Cerebellar cortex (tissue), 1 donor: ENCODE results near the gene TNFAIP8L1.
A peak's percentile ranks its signal among the peaks of the same experiment; 100 is the strongest.
"Not testable (repeated sequence)": the region's sequence is repeated elsewhere in the genome, so short reads cannot be mapped to it uniquely, and the experiment has no call there.

ENCODE experiments used
- DNase-seq: peaks from one replicate; pipeline ENCODE4 v3.0.0-alpha.2; 2015; ENCODE audit warnings: low spot score

TNFAIP8L1 gene

GRCh38 chr19:4638828-4639530 lies at the start of gene TNFAIP8L1:
TNFAIP8L1 (plus strand) TSS chr19:4639516; CDS start chr19:4651870, 12,354 bp downstream.
- peak; percentile 95 for DNase-seq

- DNase-seq, result peak; percentile 44
Measured at GRCh38 chr19:4589579-4590410, 49.5 kb upstream of the TNFAIP8L1 start.

DNA sequence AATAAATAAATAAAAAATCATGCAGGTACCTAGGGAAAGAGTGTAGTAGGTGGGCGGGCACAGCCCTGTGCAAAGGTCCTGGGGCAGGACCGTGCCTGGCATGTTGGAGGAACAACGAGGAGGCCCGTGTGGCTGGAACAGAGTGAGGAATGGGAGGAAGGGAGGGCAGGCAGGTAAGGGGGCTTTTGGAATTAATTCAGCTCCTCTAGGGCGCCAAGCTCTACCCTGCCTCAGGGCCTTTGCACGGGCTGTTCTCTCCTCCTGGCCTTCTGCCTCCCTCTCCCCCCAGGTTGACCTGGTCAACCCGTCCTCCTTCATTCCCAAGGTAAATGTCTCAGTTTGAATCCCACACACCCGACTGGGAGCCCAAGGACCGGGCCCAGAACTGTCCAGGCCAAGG lies 48.8 kb upstream of the TNFAIP8L1 start:
- DNase-seq, result no peak

DNA sequence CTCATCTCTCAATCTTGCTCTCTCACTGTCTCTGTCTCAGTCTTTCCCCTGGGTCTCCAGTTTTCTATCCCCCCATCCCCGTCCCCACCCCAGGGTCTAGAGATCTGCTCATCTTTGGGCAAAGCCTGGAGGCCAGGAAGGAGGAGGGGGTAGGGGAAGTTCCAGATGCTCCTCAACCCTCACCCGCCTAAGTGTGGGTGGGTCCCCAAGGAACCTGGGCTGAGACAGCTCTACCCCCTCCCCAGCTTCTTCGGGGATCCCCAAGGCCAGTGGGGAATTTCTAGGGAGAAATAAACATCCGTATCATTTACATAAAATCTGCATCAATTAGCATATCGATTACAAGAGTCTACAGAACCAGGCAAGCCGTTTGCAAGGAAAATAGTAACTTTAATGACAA lies 48.0 kb upstream of the TNFAIP8L1 start:
- DNase-seq, result no peak

GRCh38 chr19:4592445-4592844 lies 46.9 kb upstream of the TNFAIP8L1 start:
- no peak for DNase-seq

DNA sequence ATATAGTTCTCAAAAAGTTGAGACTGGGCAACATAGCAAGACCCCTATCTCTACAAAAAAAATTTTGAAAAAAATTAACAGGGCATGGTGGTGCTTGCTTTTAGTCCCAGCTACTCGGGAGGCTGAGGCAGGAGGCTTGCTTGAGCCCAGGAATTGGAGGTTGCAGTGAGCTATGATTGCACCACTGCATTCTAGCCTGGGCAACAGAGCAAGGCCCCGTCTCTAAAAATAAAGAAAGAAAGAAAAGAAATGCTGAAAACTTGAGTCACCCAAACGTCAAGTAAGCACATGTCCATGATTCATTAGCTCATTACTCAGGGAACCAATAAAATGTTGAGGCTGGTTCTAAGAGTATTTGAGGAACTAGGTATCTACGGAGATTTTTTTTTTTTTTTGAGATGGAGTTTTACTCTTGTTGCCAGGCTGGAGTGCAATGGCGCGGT lies 45.9 kb upstream of the TNFAIP8L1 start:
- DNase-seq, result no peak

DNA sequence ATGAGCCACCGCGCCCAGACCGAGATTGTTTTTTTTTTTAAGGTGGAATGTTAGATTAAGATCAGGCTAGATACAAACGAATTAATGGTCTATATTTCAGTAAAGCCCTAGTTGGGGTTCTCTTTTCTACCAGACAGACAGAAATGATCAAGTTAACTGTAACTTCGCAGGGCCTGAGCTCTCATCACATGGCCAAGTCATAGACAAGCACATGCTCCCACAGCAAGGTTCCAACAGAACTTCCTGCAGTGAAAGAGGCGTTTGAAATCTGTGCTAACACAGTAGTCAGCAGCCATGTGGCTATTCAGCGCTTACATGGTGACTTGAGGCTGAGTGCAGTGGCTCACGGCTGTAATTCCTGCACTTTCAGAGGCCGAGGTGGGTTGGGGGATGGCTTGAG lies 45.1 kb upstream of the TNFAIP8L1 start:
- DNase-seq, result peak; percentile 59

DNA sequence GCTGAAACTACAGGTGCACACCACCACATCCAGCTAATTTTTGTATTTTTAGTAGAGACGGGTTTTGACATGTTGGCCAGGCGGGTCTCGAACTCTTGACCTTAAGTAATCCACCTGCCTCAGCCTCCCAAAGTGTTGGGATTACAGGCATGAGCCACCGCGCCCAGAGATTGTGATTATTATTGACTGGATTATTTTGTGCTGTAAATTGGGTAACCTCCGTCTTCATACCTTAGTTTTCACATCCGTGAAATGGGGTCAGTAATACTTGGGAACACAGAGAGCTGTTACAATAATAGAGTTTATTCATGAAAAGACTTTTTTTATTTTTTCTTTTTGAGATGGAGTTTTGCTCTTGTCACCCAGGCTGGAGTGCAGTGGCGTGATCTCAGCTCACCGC lies 44.2 kb upstream of the TNFAIP8L1 start:
- not testable (repeated sequence) for DNase-seq

DNA sequence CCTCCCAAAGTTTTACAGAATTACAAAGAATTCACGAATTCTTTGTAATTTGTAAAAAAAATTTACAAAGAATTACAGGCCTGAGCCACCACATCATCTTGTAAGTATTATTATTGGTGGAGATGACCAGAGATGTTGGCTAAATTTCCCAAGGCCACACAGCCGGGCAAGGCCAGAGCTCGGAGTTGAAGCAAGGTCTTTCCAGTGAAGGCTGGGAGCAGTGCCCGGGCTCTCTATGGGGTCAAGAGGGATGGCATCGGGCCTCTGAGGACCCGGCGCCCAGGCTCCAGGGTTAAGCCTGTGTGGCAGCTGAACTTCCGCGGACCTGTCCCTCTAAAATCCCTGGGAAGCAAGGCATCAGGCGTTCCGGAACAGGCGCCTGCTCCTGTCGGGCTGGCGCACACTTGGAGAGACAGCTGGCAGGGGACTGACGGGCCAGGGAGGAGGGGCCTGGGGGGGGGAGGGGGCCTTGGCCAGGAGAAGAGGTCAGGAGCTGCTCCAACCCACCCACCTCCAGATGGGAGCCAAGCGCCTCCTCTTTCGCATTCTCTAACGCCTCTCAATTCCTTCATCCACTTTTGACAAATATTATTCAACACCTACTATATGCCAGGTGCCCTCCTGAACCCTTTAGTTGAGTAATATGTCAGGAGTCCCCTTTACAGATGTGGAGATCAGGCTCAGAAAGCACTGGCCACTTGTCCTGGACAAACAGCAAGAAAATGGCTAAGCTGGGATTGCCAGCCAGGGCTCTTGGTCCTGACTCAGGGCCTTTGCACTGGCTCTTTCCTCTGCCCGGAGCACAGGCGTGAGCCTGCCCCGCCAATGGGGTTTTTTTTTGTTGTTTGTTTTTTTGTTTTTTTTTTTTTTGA lies 43.0 kb upstream of the TNFAIP8L1 start:
- DNase-seq, result no peak

- DNase-seq, result no peak
Measured at GRCh38 chr19:4597278-4597974, 41.9 kb upstream of the TNFAIP8L1 start.

DNA sequence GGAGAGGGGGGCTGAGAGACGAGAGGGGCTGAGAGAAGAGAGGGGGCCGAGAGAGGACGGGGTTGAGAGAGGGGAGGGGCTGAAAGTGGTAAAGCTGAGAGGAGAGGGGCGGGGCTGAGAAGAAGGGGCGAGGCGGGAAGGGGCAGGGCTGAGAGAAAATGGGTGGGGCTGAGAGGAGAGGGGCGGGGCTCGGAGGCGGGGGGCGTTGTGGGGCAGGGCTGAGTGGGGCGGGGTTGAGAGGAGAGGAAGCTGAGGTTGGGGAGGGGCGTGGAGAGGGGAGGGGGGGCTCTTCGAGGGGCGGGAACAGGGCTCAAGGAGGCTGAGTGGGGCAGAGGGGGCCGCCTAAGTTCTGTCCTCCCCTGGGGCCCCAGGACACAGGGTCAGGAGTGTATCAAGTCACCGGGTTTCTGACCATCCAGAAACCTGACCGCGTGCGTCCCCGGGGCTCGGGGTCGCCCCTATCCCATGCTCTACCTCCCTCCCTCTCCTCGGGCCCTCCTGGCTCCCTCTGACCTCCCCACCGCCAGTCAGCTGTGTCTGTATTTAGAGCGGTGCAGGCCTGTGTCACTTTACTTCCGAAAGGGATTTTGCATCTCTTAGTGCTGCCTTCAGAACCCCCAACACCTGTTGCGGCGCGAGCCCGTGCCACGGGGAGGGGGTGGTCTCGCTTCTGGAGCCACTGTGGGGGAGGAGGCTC lies 41.2 kb upstream of the TNFAIP8L1 start:
- DNase-seq, result peak; percentile 67

DNA sequence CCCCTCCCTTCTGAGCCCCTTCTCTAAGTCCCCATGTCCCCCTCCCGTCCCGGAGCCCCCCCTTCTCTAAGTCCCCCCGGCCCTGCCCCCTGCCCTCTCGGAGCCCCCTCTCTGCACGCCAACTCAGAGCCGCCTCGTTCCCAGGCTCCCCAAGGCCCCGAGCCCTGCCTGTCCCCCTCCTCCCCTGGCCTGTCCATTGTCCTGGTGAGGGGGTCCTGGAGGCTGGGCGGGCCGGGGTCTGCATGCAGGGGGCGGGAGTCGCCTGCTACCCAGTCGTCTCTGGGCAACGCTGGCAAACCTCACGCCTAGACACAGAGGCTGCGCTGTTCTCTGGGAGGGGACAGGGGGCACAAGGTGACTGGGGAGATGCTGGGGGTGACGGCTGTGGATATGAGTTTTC lies 40.6 kb upstream of the TNFAIP8L1 start:
- no peak for DNase-seq

GRCh38 chr19:4600082-4600481 lies 39.2 kb upstream of the TNFAIP8L1 start:
- DNase-seq, result no peak

DNA sequence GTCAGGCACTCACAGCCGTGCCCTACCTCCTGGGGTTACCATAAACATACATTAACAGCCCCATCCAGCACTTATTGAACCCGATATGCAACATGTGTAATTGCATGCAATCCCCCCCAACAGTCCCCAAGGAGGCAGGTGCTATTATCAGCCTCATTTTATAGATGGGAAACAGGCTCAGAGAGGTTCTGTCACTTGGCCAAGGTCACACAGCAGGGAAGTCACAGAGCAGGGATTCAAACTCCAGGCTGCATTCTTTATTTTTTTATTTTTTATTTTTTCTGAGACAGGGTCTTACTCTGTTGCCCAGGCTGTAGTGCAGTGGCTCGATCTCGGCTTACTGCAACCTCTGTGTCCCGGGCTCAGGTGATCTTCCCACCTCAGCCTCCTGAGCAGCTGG lies 38.4 kb upstream of the TNFAIP8L1 start:
- no peak for DNase-seq

GRCh38 chr19:4602173-4602788 lies 37.0 kb upstream of the TNFAIP8L1 start:
- no peak for DNase-seq

DNA sequence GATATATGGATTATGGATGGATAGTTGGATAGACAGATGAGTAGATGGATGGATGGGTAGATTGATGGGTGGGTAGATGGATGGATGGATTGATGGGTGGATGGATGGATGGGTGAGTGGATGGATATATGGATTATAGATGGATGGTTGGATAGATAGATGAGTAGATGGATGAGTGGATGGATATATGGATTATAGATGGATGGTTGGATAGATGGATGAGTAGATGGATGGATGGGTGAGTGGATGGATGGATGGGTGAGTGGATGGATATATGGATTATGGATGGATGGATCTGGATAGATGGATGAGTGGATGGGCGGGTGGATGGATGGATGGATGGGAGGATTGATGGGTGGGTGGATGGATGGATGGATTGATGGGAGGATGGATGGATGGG lies 36.4 kb upstream of the TNFAIP8L1 start:
- DNase-seq, result no peak

GRCh38 chr19:4604912-4605311 lies 34.4 kb upstream of the TNFAIP8L1 start:
- DNase-seq, result no peak

DNA sequence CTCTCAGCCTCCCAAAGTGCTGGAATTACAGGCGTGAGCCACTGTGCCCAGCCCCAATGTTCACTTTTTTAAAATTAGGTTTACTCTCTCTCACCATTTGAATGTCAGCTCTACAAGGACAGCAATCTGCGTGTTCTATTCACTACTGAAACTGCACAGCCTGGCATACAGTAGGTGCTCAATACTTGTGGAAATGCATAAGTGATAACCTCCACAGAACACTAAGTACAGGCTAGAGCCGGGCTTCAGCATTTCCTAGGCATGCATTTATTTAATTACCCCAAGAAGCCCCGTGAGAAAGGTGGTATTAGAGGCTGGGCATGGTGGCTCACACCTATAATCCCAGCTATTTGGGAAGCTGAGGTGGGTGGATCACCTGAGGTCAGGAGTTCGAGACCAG lies 33.1 kb upstream of the TNFAIP8L1 start:
- no peak for DNase-seq

GRCh38 chr19:4606921-4607678 lies 32.2 kb upstream of the TNFAIP8L1 start:
- DNase-seq, result no peak
